NCI-H345 treated with DMSO at 0.1 percent for 48 hours (cell line): ENCODE results near the gene LATS2.

Source experiments
- DNase-seq: peaks from one replicate; lab custom pipeline; 2025; ENCODE audit not compliant: unreplicated experiment; lab: John Stamatoyannopoulos, UW

Gene LATS2

DNA sequence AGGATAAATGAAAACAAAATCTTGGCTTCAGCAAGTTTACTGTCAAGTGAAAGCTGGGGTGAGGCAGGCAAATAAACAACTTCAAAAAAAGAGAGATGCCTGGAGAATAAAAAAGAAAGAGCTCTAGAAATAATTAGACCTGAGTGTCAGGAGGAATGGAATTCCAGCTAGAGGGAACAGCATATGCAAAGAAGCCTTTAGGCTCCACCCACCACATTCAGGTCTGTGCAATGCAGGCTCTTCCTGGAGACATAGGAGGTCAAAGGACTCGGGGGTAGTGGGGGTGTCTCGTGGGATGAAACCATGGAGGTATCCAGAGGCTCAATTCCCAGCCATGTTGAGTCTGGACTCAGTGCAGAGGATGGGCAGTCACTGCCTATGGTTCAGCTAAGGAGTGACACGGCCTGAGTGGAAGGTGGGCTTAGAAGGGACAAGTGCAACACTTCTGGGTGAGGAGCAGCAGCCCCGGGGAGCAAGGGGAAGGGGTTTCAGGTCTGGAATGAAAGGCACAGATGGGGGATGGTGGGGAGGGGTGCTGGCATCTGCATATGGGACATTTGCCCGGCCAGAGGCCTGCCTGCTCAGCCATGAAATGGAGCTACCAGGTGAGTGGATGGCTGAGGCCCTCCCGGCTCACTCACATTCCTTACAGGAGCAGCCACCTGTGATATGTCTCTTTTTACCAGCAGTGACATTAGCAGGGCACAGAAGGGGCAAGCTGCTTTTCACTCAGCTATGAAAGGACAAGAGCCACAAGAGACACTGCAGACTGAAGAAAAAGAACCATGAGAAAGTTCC is 12.3 kb downstream of the LATS2 start:
- no peak for DNase-seq

GRCh38 chr13:21047591-21048282 is 13.6 kb downstream of the LATS2 start:
- no peak for DNase-seq

- no peak for DNase-seq
These were observed 14.3 kb downstream of the LATS2 start for GRCh38 chr13:21047087-21047486.

GRCh38 chr13:21046203-21046602 is 15.2 kb downstream of the LATS2 start:
- DNase-seq = no peak

GRCh38 chr13:21045100-21045499 is 16.3 kb downstream of the LATS2 start:
- DNase-seq = no peak

- no peak for DNase-seq
These were observed 17.5 kb downstream of the LATS2 start for GRCh38 chr13:21043898-21044297.

- DNase-seq = no peak
These were observed 21.1 kb downstream of the LATS2 start for GRCh38 chr13:21040120-21040826.

- no peak for DNase-seq
These were observed 22.1 kb downstream of the LATS2 start for GRCh38 chr13:21039097-21039800.

GRCh38 chr13:21037656-21038055 is 23.7 kb downstream of the LATS2 start:
- no peak for DNase-seq

GRCh38 chr13:21035498-21035897 is 25.9 kb downstream of the LATS2 start:
- DNase-seq = no peak

DNA sequence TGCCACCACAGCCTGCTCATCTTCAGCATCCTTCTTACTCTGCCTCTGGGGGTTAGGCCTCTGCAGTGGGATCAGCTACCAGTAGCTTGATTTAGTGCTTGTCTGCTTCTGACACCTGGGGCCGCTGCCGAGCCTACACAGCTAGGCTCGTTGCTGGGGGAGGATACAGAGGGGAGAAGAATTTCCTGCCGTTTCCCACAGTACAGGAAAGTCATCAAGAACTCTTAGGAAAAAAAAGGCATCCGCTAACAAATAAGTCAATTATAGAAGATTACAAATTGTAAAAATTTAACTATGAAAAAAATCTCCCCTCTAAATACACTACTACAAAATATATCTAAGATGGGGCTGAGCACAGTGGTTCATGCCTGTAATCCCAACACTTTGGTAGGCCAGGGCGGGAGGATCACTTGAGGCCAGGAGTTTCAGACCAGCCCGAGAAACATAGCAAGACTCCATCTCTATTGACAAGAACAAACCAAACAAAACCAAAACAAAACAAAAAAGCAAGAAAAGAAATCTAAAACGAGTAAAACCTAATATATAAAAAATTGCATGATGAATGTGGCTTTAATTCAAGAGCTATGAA is 26.7 kb downstream of the LATS2 start:
- no peak for DNase-seq

- DNase-seq = no peak
These were observed 27.4 kb downstream of the LATS2 start for GRCh38 chr13:21033856-21034602.

GRCh38 chr13:21033212-21033840 is 28.1 kb downstream of the LATS2 start:
- no peak for DNase-seq

GRCh38 chr13:21032656-21033055 is 28.7 kb downstream of the LATS2 start:
- DNase-seq = no peak

GRCh38 chr13:21031594-21032275 is 29.7 kb downstream of the LATS2 start:
- DNase-seq = no peak

DNA sequence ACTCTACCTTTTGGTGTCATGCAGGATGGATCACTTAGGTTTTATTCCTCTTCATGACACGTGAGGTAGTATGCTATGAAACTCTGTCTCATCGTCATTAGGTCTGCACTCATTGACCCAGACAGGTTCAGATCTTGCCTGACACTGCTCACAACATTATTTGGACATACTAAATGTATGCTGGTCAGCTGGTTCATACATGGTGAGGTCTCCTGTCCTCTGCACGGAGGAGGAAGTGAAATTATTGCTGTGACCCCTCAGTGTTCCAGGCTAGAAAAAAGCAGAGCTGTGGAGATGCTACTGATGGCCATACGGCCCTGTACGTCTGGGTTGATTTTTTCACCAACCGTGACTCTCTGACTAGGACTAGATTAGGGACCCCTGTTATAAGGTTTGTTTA is 35.8 kb downstream of the LATS2 start:
- no peak for DNase-seq

DNA sequence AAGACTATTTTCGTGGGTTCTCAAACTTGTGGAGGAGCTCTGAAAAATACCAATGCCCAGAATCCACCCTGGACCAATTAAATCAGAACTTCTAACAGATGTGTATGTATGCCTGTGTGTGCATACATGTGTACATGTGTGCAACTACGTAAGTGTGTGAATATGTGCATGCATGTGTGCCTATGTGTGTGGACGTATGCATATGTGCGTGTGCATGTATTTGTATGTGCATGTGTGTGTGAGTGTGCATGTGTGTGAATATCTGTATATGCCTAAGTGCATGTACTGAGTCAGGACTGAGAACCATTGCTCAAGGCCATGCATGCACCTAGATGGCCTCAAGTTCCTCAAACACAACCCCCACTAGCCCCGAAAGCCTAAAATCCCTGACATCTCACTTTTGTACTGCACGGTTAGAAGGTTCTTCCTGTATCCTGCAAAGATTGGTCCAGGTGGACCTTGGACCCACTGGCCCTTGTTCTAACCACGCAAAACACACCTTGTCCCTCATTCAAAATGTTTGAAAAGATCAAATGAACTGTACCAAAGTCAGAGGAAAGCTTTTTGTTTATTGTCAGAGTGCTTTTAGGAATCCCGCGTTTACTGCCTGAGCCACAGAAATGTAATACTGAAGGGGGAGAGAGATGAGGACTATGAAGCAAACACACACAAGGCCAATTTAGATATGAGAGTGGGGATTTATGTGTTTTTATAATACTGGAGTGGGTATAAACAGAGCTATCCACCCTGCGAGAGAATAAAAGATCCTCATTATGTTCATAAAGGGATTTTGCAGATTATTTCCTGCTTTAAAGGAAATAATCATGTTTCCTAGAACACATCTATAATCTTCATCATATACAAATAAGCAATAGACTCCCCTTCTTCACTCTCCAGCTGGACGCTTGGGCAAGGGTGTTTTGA is 39.1 kb downstream of the LATS2 start:
- DNase-seq = no peak

DNA sequence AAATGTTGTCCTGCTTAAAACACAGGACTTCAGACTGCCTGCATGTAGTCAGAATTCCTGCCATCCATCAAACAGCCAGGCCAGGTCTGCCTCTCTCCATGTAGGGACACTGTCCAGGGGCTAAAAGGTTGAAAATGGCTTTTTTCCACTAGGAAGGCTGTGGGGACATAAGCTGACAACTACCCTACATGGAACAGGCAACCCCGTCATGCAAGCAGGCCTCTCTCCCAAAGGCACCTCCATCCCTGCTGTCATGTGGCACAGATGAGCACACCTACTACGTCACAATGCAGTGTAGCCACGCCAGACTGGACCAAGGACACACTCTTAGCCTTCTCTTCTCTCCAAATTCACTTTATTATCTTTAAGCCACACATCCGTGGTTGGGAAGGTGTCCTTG is 40.8 kb downstream of the LATS2 start:
- DNase-seq = no peak
